ENCODE results near the gene STK32C. TPM values are rescaled to one million over a fixed set of nuclear protein-coding genes. Genes with fewer than 3 reads are reported as not detected.

Gene STK32C
- total and polyA plus RNA-seq, 2 of the 4 experiments (the other 2 are of a cell fraction): 5.0 to 8.3 TPM

DNA sequence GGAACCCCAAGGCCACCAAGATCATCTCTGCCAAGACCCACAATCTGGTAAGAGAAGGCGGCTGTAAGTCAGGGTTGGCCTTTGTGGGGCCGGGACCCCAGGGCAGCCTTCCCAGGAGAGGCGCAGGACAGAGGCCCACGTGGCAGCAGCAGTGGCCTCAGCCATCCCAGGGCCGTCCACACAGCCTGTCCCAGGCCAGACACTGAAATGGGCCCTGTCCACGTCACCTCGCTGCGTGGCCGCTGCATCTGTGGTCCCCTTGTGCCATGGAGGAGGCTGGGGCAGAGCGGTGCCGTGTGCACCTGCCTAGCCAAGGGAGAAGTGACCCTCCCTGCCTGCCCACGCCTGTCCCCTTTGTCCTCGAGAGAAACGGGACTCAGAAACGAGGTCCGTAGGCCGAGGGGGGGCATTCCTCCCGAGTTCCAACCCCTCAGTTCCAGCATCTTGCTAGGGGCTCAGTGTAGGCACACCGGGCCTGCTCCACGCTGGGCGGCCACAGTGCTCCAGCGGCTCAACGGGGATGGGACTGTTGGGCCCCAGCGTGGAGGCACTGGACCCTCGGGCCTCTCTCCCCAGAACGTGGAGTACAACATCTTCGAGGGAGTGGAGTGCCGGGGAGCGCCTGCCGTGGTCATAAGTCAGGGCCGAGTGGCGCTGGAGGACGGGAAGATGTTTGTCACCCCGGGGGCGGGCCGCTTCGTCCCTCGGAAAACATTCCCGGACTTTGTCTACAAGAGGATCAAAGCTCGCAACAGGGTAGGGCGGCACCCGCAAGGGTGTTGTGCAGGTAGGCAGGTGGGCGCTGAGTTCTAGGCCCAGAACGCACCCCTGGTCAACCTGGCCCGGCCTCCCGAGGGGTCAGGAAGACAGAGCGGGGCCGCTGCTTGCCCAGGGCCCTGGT lies 105.4 kb downstream of the STK32C start (continued):
- no peak for TF ChIP-seq RFX5 (IDR thresholded peaks at IDR 0.05; ENCODE audit: low read depth, low read length)

DNA sequence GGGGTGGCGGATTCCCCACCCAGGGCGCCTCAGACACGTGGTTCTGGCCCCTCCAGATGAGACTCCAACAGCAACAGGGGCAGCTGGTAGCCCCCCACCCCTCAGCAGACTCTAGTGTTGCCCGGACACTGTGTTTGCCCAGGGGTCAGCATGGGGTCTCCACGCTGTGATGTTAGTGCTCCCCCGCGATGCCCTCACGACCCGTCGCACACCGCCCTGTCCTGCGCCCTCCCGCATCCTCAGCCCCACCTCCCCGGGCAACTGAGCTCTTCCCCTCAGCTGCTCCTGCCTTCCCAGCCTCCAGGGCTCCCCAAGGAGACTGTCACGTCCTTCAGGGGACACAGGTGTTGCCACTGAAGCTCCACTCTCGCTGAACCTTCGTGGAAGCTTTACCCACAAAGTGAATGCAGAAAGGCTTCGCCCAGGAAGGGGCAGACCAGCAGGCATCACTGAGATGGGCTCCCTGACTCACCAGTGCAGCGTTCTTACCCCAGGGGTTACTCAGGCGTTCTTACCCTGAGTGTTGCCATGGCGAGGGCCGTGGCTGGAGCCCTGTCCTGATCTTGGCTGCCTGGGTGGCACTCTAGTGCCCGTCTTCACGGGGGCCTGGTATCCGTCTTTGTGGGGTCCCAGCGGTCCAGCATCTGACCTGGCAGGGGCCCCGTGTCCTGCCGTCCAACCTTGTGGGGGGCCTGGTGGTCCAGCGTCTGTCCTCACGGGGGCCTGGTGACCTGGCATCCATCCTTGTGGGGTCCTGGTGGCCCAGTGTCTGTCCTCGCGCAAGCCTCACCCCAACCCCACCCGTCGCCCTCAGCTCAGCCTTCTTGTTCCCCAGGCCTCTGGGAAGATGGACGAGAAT lies 106.4 kb downstream of the STK32C start:
- no peaks in the 10 kb centered on the region for H3K27me3 ChIP-seq (ENCODE audit: control insufficient read depth, insufficient read depth, low read length)
- H2BK15ac ChIP-seq (ENCODE audit: low read depth, low read length): no peak overlapping the region
- H2BK5ac ChIP-seq (ENCODE audit: low read depth, low read length, poor library complexity, severe bottlenecking): no peak overlapping the region
- no peak overlapping the region for H3K23ac ChIP-seq (ENCODE audit: low read depth, low read length)
- H3K36me3 ChIP-seq (ENCODE audit: control insufficient read depth, insufficient read depth, low read length): peaks cover 18% of the 10 kb centered on the region
- H4K5ac ChIP-seq (ENCODE audit: low read depth, low read length): no peak overlapping the region
- H3K9me3 ChIP-seq (ENCODE audit: control insufficient read depth, insufficient read depth, low read length): no peaks in the 10 kb centered on the region
- H2AK5ac ChIP-seq (ENCODE audit: low read depth, low read length): no peak overlapping the region
- WGBS, 2 experiments (ENCODE audit: extremely low coverage in 2 of 2, insufficient read length in 1 of 2): 88% methylated on average over 21 of the region's 35 CpGs; no CpG with 5 or more reads in 1 of the 2 experiments
- ATAC-seq (ENCODE audit: low read depth) (no peak), DNase-seq (no peak)
- H3K4me2 ChIP-seq (ENCODE audit: low read depth, low read length): no peak overlapping the region
- no peak overlapping the region for H2BK120ac ChIP-seq (ENCODE audit: low read depth, low read length)
- no peaks in the 10 kb centered on the region for H3K9me1 ChIP-seq (ENCODE audit: insufficient read depth, low read length)
- H3K4me3 ChIP-seq (ENCODE audit: insufficient read depth, low read depth, low read length): no peak overlapping the region
- POLR2A ChIA-PET (ENCODE audit: unreplicated experiment): no interaction called here
- H4K8ac ChIP-seq (ENCODE audit: low read depth in 2 of 2, low read length in 2 of 2): no peak overlapping the region
- H2AFZ ChIP-seq (replicated peaks; ENCODE audit: low read length, poor library complexity): no peak overlapping the region
- H3K27ac ChIP-seq (ENCODE audit: insufficient read depth, low read length): no peak overlapping the region
- H3K79me1 ChIP-seq (ENCODE audit: low read depth in 1 of 2, low read length in 2 of 2): no peaks in the 10 kb centered on the region
- no peak overlapping the region for H3K4ac ChIP-seq (ENCODE audit: low read depth, low read length)
- no peak overlapping the region for H3K14ac ChIP-seq (replicated peaks; ENCODE audit: low read depth, low read length)
- no peaks in the 10 kb centered on the region for H3K4me1 ChIP-seq (ENCODE audit: control insufficient read depth, insufficient read depth, low read length)
- no peak overlapping the region for H3K9ac ChIP-seq (ENCODE audit: low read depth, low read length)
- H3K56ac ChIP-seq (ENCODE audit: extremely low read depth, insufficient read depth, low read length): no peak overlapping the region
- CTCF ChIA-PET: no interaction called here
- no peaks in the 10 kb centered on the region for H4K20me1 ChIP-seq (ENCODE audit: insufficient read depth, low read length)
- dilution Hi-C loops (cut with HindIII; ENCODE audit: low sequenced_read_pairs, unreplicated experiment) (no loop called here), in situ Hi-C loops (cut with MboI; ENCODE audit: low sequenced_read_pairs) (no loop called here), intact Hi-C loops (cut with micrococcal nuclease) (no loop called here)
- no peak overlapping the region for H2AK9ac ChIP-seq (replicated peaks; ENCODE audit: low read depth, low read length, poor library complexity)
- H4K91ac ChIP-seq (ENCODE audit: insufficient read depth, low read depth, low read length): no peak overlapping the region
- BruUV-seq (replicated peaks): no TSS peak
- no peak overlapping the region for H2BK20ac ChIP-seq (ENCODE audit: low read depth, low read length)
- no peak overlapping the region for H3K18ac ChIP-seq (ENCODE audit: low read depth, low read length)
- TF ChIP-seq CEBPB (IDR thresholded peaks at IDR 0.05; ENCODE audit: low read depth, low read length) (no peak), FOS (IDR thresholded peaks at IDR 0.05; ENCODE audit: low read depth, low read length) (no peak), CHD1 (IDR thresholded peaks at IDR 0.05; ENCODE audit: low read depth, low read length) (no peak), NFE2L2 (IDR thresholded peaks at IDR 0.05; ENCODE audit: low read depth, low read length) (no peak), RCOR1 (IDR thresholded peaks at IDR 0.05; ENCODE audit: insufficient replicate concordance, low read length) (no peak), MAFK (IDR thresholded peaks at IDR 0.05; ENCODE audit: low read depth, low read length) (no peak), MAZ (IDR thresholded peaks at IDR 0.05; ENCODE audit: borderline replicate concordance, low read depth, low read length) (no peak), BHLHE40 (IDR thresholded peaks at IDR 0.05; ENCODE audit: low read depth, low read length) (no peak), POLR2A (IDR thresholded peaks at IDR 0.05; ENCODE audit: low read depth, low read length) (no peak), SMC3 (IDR thresholded peaks at IDR 0.05; ENCODE audit: low read depth, low read length) (no peak)
- TF ChIP-seq, protein P1, sequence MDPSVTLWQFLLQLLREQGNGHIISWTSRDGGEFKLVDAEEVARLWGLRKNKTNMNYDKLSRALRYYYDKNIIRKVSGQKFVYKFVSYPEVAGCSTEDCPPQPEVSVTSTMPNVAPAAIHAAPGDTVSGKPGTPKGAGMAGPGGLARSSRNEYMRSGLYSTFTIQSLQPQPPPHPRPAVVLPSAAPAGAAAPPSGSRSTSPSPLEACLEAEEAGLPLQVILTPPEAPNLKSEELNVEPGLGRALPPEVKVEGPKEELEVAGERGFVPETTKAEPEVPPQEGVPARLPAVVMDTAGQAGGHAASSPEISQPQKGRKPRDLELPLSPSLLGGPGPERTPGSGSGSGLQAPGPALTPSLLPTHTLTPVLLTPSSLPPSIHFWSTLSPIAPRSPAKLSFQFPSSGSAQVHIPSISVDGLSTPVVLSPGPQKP (IDR thresholded peaks at IDR 0.05; ENCODE audit: borderline replicate concordance, low read depth, low read length): no peak
